Lung (tissue), 12 donors: ENCODE measurements around the gene HTT. TPM values are rescaled to one million over a fixed set of nuclear protein-coding genes. Genes with fewer than 3 reads are reported as not detected.

Source experiments
- ATAC-seq: fragments of 200-7000 bp; cut with Tn5 transposase; one replicate; pipeline ENCODE4 v1.9.1; 2020; ENCODE audit warnings: moderate number of reproducible peaks; ENCODE audit not compliant: insufficient read depth, low FRiP score
- DNase-seq, 3 donors: peaks; one replicate each; pipeline ENCODE4 v3.0.0-alpha.2; 2013 to 2017
- H3K27ac ChIP-seq, 2 donors: one replicate each; pipeline ENCODE4 v1.5.1; 2013; ENCODE audit warnings: mild to moderate bottlenecking in 2 of 2, moderate library complexity in 2 of 2, control low read depth in 1 of 2, inconsistent platforms in 1 of 2, low read depth in 1 of 2, low read length in 1 of 2
- H3K27me3 ChIP-seq, 3 donors: one replicate each; pipeline ENCODE4 v1.5.1; 2013; ENCODE audit warnings: low read length in 2 of 3; ENCODE audit not compliant: control insufficient read depth in 3 of 3, insufficient read depth in 3 of 3
- H3K36me3 ChIP-seq, 4 donors: one replicate each; pipeline ENCODE4 v1.5.1; 2013; ENCODE audit warnings: low read length in 4 of 4, mild to moderate bottlenecking in 1 of 4, moderate library complexity in 1 of 4; ENCODE audit not compliant: control insufficient read depth in 4 of 4, insufficient read depth in 4 of 4
- H3K4me1 ChIP-seq, 5 donors: one replicate each; pipeline ENCODE4 v1.5.1; 2013; ENCODE audit warnings: low read length in 5 of 5, mild to moderate bottlenecking in 2 of 5, moderate library complexity in 1 of 5; ENCODE audit not compliant: control insufficient read depth in 5 of 5, insufficient read depth in 5 of 5
- H3K4me3 ChIP-seq: one replicate; pipeline ENCODE4 v1.5.1; 2013; ENCODE audit warnings: mild to moderate bottlenecking, control low read depth, moderate library complexity
- H3K9ac ChIP-seq, 2 donors: one replicate each; pipeline ENCODE4 v1.5.1; 2013; ENCODE audit warnings: low read length in 2 of 2, control low read depth in 1 of 2; ENCODE audit not compliant: insufficient read depth in 1 of 2
- H3K9me3 ChIP-seq, 4 donors: one replicate each; pipeline ENCODE4 v1.5.1; 2013; ENCODE audit warnings: low read length in 3 of 4, mild to moderate bottlenecking in 1 of 4, moderate library complexity in 1 of 4; ENCODE audit not compliant: control insufficient read depth in 4 of 4, insufficient read depth in 3 of 4
- CTCF ChIP-seq: IDR thresholded peaks from 2 replicates; pipeline ENCODE4 v1.5.1; 2012; ENCODE audit warnings: mild to moderate bottlenecking; ENCODE audit errors: control extremely low read depth, extremely low read depth
- WGBS, 2 donors: extraction: QIAGEN DNeasy Blood & Tissue Kit; methylation state at CpG; one replicate each; pipeline ENCODE4 v1.1.7; 2013; 5-methylcytosine and 5-hydroxymethylcytosine counted together
- polyA plus RNA-seq, 2 donors: library from polyadenylated mRNA; stranded (reverse); fragments of 200-250 nt; gene quantifications; one replicate each; pipeline ENCODE4 v1.2.1, GENCODE V29; 2013
- total RNA-seq, 2 donors: library from RNA; depleted of rRNA in 1 of 2; stranded (reverse); fragments of >200 nt in 1 of 2; gene quantifications; one replicate each; pipeline ENCODE4 v1.2.1, GENCODE V29; 2014 to 2021
- donor health status: control.
- donor health status: control.
- donor health status: Bipolar disorder and iron deficiency.
- donor health status: healthy.
- donor health status: DM: yes; HTN: yes; CAD: no.

HTT gene
- total and polyA plus RNA-seq, 4 donors = 17.0 to 109 (median 48.4) TPM

GRCh38 chr4:3041192-3042142, 33.0 kb upstream of the HTT start:
- Histone ChIP-seq H3K27ac (peak overlapping the region; percentile 34 to 97), H3K4me1 (peaks cover 4 to 25% (median 11%) of the 10 kb centered on the region in 5 donors), H3K36me3 (no peaks in the 10 kb centered on the region), H3K27me3 (no peaks in the 10 kb centered on the region), H3K4me3 (peak overlapping the region; percentile 40), H3K9ac (peak overlapping the region in 1 of 2 donors; percentile 34), H3K9me3 (peaks cover 0 to 2% (median 0%) of the 10 kb centered on the region in 4 donors)
- no peak for TF ChIP-seq CTCF
- ATAC-seq (peak; percentile 76), DNase-seq (peak; percentile 57 to 59 (median 59))
- WGBS, 2 donors = 9 to 41% methylated on average over 53 to 57 of the region's 57 CpGs

GRCh38 chr4:3042226-3042625, 32.3 kb upstream of the HTT start:
- Histone ChIP-seq H3K27ac (peak overlapping the region; percentile 34 to 97), H3K36me3 (no peaks in the 10 kb centered on the region), H3K4me3 (peak overlapping the region; percentile 40), H3K4me1 (peaks cover 4 to 25% (median 11%) of the 10 kb centered on the region in 5 donors), H3K9ac (peak overlapping the region in 1 of 2 donors; percentile 34), H3K9me3 (peaks cover 0 to 2% (median 0%) of the 10 kb centered on the region in 4 donors), H3K27me3 (no peaks in the 10 kb centered on the region)
- no peak for DNase-seq
- ATAC-seq = no peak
- 47 to 72% methylated on average over 10 of the region's 10 CpGs for WGBS, 2 donors
- no peak for TF ChIP-seq CTCF

- DNase-seq (peak in 2 of 3 donors; percentile 22 to 38), ATAC-seq (no peak)
- Histone ChIP-seq H3K4me3 (no peak overlapping the region), H3K9me3 (peaks cover 0 to 2% (median 0%) of the 10 kb centered on the region in 4 donors), H3K27me3 (no peaks in the 10 kb centered on the region), H3K27ac (no peak overlapping the region), H3K4me1 (peaks cover 0 to 18% (median 7%) of the 10 kb centered on the region in 5 donors), H3K9ac (no peak overlapping the region), H3K36me3 (no peaks in the 10 kb centered on the region)
- no peak for TF ChIP-seq CTCF
- WGBS, 2 donors = 91 to 92% methylated on average over 11 of the region's 11 CpGs
Measured at GRCh38 chr4:3043282-3044020, 31.0 kb upstream of the HTT start.
